Tibial artery (tissue), 4 donors: ENCODE data around the gene ASRGL1.
A peak's percentile ranks its signal among the peaks of the same experiment; 100 is the strongest.

Source experiments
- DNase-seq, 2 donors: peaks; one replicate each; pipeline ENCODE4 v3.0.0-alpha.2; 2019
- H3K27ac ChIP-seq, 2 donors: fragments of 200-600 bp; sonication (generic) in 1 of 2; 1 replicate in 1 of 2; 2 replicates in 1 of 2; pipeline ENCODE4 v1.5.1; 2018 to 2019; ENCODE audit warnings: mild to moderate bottlenecking in 1 of 2
- H3K27me3 ChIP-seq, 2 donors: fragments of 200-600 bp; sonication (generic) in 1 of 2; one replicate each; pipeline versions ENCODE4 v1.5.1 to v1.6.0; 2016 to 2019
- H3K36me3 ChIP-seq, 3 donors: fragments of 200-600 bp; sonication (generic) in 2 of 3; one replicate each; pipeline ENCODE4 v1.5.1; 2016 to 2019; ENCODE audit warnings: mild to moderate bottlenecking in 2 of 3
- H3K4me1 ChIP-seq, 4 donors: fragments of 200-600 bp; sonication (generic) in 2 of 4; 1 replicate in 3 of 4; 2 replicates in 1 of 4; pipeline ENCODE4 v1.5.1; 2016 to 2019
- H3K4me3 ChIP-seq, 2 donors: fragments of 200-600 bp; sonication (generic) in 1 of 2; 1 replicate in 1 of 2; 2 replicates in 1 of 2; pipeline ENCODE4 v1.5.1; 2018 to 2019; ENCODE audit warnings: mild to moderate bottlenecking in 2 of 2
- H3K9me3 ChIP-seq, 3 donors: fragments of 200-600 bp; sonication (generic) in 1 of 3; one replicate each; pipeline ENCODE4 v1.5.1; 2016 to 2019
- intact Hi-C: fragments of 100-400 bp; cut with DNase I; formaldehyde crosslinking; loops from one replicate; pipeline ENCODE4 v1.15.0; 2023; ENCODE audit warnings: low total_unique reads
- TF ChIP-seq, protein P1 (sequence below), 2 experiments: fragments of 200-600 bp in 1 of 2; fragments of 450-650 bp in 1 of 2; IDR thresholded peaks; one replicate each; pipeline ENCODE4 v1.5.1; 2017 to 2019; ENCODE audit warnings: antibody characterized with exemption in 2 of 2, mild to moderate bottlenecking in 1 of 2, moderate library complexity in 1 of 2

ASRGL1 gene

DNA sequence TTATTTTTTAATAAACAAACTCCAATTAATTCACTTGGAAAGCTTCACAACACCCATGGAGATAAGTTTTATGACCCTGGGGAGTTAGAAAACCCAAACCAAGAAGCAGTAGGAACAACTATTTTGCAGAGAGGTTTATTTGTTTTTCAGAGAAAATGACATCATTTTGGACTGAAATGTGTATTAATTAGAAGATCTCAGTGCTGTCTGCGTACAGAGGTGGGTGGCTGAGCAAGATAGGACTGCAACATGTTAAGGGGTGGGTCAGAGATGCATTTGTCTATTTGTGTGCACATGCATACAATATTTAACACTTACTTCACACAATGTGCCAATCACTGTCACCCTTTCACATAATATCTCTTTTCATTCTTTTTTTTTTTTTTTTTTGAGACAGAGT, 82.7 kb downstream of the ASRGL1 start:
- Histone ChIP-seq H3K27me3 (no peaks in the 10 kb centered on the region), H3K9me3 (no peaks in the 10 kb centered on the region), H3K4me3 (no peak overlapping the region), H3K36me3 (no peaks in the 10 kb centered on the region), H3K27ac (peak overlapping the region in 1 of 2 donors; percentile 36), H3K4me1 (peaks cover 0 to 15% (median 6%) of the 10 kb centered on the region in 4 donors)
- DNase-seq: no peak
- intact Hi-C loops: loop anchor here (5.0 kb wide), 1 partner anchor 142 kb away; no protein-coding TSS in a partner anchor
- TF ChIP-seq, protein P1, sequence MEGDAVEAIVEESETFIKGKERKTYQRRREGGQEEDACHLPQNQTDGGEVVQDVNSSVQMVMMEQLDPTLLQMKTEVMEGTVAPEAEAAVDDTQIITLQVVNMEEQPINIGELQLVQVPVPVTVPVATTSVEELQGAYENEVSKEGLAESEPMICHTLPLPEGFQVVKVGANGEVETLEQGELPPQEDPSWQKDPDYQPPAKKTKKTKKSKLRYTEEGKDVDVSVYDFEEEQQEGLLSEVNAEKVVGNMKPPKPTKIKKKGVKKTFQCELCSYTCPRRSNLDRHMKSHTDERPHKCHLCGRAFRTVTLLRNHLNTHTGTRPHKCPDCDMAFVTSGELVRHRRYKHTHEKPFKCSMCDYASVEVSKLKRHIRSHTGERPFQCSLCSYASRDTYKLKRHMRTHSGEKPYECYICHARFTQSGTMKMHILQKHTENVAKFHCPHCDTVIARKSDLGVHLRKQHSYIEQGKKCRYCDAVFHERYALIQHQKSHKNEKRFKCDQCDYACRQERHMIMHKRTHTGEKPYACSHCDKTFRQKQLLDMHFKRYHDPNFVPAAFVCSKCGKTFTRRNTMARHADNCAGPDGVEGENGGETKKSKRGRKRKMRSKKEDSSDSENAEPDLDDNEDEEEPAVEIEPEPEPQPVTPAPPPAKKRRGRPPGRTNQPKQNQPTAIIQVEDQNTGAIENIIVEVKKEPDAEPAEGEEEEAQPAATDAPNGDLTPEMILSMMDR (IDR thresholded peaks at IDR 0.05): no peak

DNA sequence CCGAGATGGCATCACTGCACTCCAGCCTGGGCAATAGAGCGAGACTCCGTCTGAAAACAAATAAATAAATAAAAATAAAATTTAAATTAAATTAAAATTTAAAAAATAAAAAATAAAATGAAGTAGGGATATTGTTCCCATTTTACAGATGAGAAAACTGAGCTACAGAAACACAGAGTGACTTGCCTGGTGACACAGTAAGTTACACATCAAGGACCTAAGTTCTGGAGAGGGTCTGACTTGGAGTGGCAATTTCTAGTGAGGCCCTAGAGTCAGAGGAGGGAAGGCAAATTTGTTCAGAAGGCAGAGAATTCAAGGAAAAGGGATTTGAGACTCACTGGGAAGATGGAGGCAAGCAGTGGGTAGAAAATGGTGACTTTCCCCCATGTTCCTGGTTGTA, 83.6 kb downstream of the ASRGL1 start:
- Histone ChIP-seq H3K36me3 (no peaks in the 10 kb centered on the region), H3K27ac (no peak overlapping the region), H3K4me3 (no peak overlapping the region), H3K4me1 (peaks cover 0 to 15% (median 7%) of the 10 kb centered on the region in 4 donors), H3K27me3 (no peaks in the 10 kb centered on the region), H3K9me3 (no peaks in the 10 kb centered on the region)
- DNase-seq: no peak
- TF ChIP-seq, protein P1 (IDR thresholded peaks at IDR 0.05): no peak
- intact Hi-C loops: loop anchor here (5.0 kb wide), 1 partner anchor 141 kb away; no protein-coding TSS in a partner anchor

DNA sequence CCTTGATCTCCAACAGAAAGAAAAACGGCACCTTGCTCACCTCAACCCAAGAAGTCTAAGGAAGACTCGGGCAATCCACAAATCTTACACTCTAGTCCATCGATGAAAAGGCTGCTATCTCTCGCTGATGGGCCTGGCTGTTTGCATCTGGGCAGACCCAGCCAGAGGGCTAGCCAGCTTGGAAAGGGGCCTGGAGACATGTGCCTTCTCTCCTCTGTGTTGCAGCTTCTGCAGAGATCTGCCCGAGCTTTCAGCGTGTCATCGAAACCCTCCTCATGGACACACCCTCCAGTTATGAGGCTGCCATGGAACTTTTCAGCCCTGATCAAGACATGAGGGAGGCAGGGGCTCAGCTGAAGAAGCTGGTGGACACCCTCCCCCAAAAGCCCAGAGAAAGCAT, 84.7 kb downstream of the ASRGL1 start:
- DNase-seq: peak in 1 of 2 donors; percentile 57
- intact Hi-C loops: loop anchor here (5.0 kb wide), 1 partner anchor 140 kb away; no protein-coding TSS in a partner anchor
- Histone ChIP-seq H3K4me1 (peaks cover 0 to 15% (median 7%) of the 10 kb centered on the region in 4 donors), H3K9me3 (no peaks in the 10 kb centered on the region), H3K4me3 (no peak overlapping the region), H3K27ac (no peak overlapping the region), H3K36me3 (no peaks in the 10 kb centered on the region), H3K27me3 (no peaks in the 10 kb centered on the region)
- TF ChIP-seq, protein P1 (IDR thresholded peaks at IDR 0.05): no peak

DNA sequence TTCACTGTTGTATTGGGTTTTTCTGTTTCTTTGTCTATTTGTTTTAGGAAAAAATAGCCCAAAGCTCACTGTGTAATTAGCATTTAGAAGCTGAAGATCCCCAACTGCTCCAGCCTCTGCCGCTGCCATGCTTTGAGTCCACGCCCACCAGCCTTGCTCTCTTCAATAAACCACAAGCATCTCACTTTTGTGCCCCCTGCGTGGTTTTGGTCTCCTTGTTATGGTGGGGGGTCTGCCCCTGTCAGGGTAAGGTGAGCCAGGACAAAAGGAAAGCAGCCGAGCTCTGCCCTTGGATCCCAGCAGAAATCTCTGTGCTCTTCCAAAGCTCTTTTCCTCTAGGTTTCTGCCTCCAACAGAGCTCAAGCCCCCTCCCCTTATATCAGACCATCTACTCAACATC, 85.8 kb downstream of the ASRGL1 start:
- Histone ChIP-seq H3K36me3 (no peaks in the 10 kb centered on the region), H3K4me3 (no peak overlapping the region), H3K9me3 (no peaks in the 10 kb centered on the region), H3K4me1 (peaks cover 0 to 15% (median 7%) of the 10 kb centered on the region in 4 donors), H3K27me3 (no peaks in the 10 kb centered on the region), H3K27ac (no peak overlapping the region)
- DNase-seq: no peak
- TF ChIP-seq, protein P1 (IDR thresholded peaks at IDR 0.05): no peak
- intact Hi-C loops: loop anchor here (5.0 kb wide), 1 partner anchor 139 kb away; no protein-coding TSS in a partner anchor

DNA sequence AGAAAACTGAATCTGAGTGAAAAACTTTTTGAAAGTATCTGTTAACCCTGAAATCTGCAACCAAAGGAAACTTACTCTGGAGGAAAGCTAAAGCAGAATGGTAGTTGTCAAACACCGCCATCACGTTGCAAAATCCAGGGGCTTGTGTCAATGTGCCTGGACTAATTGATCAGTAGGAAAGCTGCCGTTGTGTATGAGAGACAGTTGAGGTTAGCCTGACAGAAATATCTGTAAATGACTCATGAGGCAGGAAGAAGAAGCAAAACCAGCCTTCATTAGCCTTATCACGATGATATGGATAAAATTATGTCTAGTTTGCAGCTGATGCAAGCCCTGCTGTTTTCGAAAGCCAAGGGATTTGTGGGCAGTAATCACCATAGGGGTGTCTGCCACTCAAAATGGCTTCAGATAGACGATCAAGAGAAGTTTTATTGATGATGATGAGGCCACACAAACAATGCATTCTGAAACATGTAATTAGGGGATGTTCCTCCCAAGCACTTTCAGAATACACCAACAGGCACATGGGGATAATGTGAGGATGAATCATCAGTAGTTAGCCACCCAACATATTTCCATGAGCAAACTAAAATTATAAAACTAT, 90.5 kb downstream of the ASRGL1 start:
- H3K4me3 ChIP-seq: no peak overlapping the region
- TF ChIP-seq, protein P1 (IDR thresholded peaks at IDR 0.05): no peak
- intact Hi-C loops: loop anchor here (5.0 kb wide), 1 partner anchor 115 kb away; no protein-coding TSS in a partner anchor
- H3K4me1 ChIP-seq: peaks cover 0 to 16% (median 11%) of the 10 kb centered on the region in 4 donors
- H3K27ac ChIP-seq: no peak overlapping the region
- no peaks in the 10 kb centered on the region for H3K9me3 ChIP-seq
- no peaks in the 10 kb centered on the region for H3K36me3 ChIP-seq
- no peak for DNase-seq
- H3K27me3 ChIP-seq: no peaks in the 10 kb centered on the region
